ENCODE results near the gene YPEL2.

- TF ChIP-seq, protein P1, sequence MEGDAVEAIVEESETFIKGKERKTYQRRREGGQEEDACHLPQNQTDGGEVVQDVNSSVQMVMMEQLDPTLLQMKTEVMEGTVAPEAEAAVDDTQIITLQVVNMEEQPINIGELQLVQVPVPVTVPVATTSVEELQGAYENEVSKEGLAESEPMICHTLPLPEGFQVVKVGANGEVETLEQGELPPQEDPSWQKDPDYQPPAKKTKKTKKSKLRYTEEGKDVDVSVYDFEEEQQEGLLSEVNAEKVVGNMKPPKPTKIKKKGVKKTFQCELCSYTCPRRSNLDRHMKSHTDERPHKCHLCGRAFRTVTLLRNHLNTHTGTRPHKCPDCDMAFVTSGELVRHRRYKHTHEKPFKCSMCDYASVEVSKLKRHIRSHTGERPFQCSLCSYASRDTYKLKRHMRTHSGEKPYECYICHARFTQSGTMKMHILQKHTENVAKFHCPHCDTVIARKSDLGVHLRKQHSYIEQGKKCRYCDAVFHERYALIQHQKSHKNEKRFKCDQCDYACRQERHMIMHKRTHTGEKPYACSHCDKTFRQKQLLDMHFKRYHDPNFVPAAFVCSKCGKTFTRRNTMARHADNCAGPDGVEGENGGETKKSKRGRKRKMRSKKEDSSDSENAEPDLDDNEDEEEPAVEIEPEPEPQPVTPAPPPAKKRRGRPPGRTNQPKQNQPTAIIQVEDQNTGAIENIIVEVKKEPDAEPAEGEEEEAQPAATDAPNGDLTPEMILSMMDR (IDR thresholded peaks at IDR 0.05; ENCODE audit: borderline replicate concordance, extremely low read depth, low read length, poor library complexity, severe bottlenecking): no peak
- no peak for TF ChIP-seq EZH2 (IDR thresholded peaks at IDR 0.05; ENCODE audit: borderline replicate concordance, low read depth, low read length, severe bottlenecking)
These were observed 40.8 kb downstream of the YPEL2 start for GRCh38 chr17:59372138-59372751.

Data from DND-41 (cell line).